HG03342 (cell line): ENCODE measurements around the gene PDIK1L.

Source experiments
- ATAC-seq: cut with Tn5 transposase; IDR thresholded peaks from one replicate; pipeline ENCODE4 v1.9.1; 2021; ENCODE audit warnings: mild to moderate bottlenecking, moderate library complexity; ENCODE audit not compliant: unreplicated experiment

PDIK1L gene

GRCh38 chr1:26169198-26169554, 57.6 kb downstream of the PDIK1L start:
- no peak for ATAC-seq

- ATAC-seq: peak; percentile 90
Observed at GRCh38 chr1:26169669-26170471, 58.2 kb downstream of the PDIK1L start, which contains the start of gene ZNF593. Gene ZNF593, plus strand, starts transcription at chr1:26169908. Its CDS starts 76 bp downstream, at chr1:26169984.

GRCh38 chr1:26170472-26170821, 58.8 kb downstream of the PDIK1L start:
- no peak for ATAC-seq

- ATAC-seq: no peak
Observed at GRCh38 chr1:26171084-26172072, 59.8 kb downstream of the PDIK1L start, which contains the start of gene ZNF593OS. Gene ZNF593OS, minus strand, starts transcription at chr1:26171832. Its CDS starts 171 bp downstream, at chr1:26171661.
